ENCODE measurements around the gene ZNF516. TPM values are rescaled to one million over a fixed set of nuclear protein-coding genes. Genes with fewer than 3 reads are reported as not detected.
A peak's percentile ranks its signal among the peaks of the same experiment; 100 is the strongest.

Gene ZNF516
- total and polyA plus RNA-seq, 2 of the 13 experiments (the other 11 are each of a cell fraction or from before 2014, with no cell fraction given), result 16.6 to 18.7 TPM

GRCh38 chr18:76491776-76492668, 3.0 kb downstream of the ZNF516 start (continued):
- TF ChIP-seq SRY (CRISPR knock-in tag; IDR thresholded peaks at IDR 0.05) (no peak; the same call in 1 of the 2 replicates), ZNF598 (CRISPR knock-in tag; IDR thresholded peaks at IDR 0.05; ENCODE audit: borderline replicate concordance) (peak; percentile 18; the same call in 1 of the 2 replicates), ZBTB7B (CRISPR knock-in tag; IDR thresholded peaks at IDR 0.05) (peak; percentile 50; the same call in 1 of the 2 replicates), RFX5 (IDR thresholded peaks at IDR 0.05; ENCODE audit: low read depth, low read length) (no peak), ZNF431 (CRISPR knock-in tag; IDR thresholded peaks at IDR 0.05; ENCODE audit: borderline replicate concordance, low read depth) (no peak), ZNF263 (CRISPR knock-in tag; IDR thresholded peaks at IDR 0.05) (peak; percentile 88), SMARCC2 (IDR thresholded peaks at IDR 0.05) (no peak), ZNF678 (CRISPR knock-in tag; IDR thresholded peaks at IDR 0.05) (no peak; the same call in 1 of the 2 replicates), ZNF605 (CRISPR knock-in tag; IDR thresholded peaks at IDR 0.05) (no peak), HOXA9 (CRISPR knock-in tag; IDR thresholded peaks at IDR 0.05; ENCODE audit: borderline replicate concordance) (peak; percentile 26; the same call in 1 of the 2 replicates), CREM (IDR thresholded peaks at IDR 0.05) (no peak), CREM (CRISPR knock-in tag; IDR thresholded peaks at IDR 0.05) (no peak), IRF2 (CRISPR knock-in tag; IDR thresholded peaks at IDR 0.05) (no peak), ZNF382 (CRISPR knock-in tag; IDR thresholded peaks at IDR 0.05; ENCODE audit: borderline replicate concordance) (no peak), PHF21A (CRISPR knock-in tag; IDR thresholded peaks at IDR 0.05) (no peak), ZNF546 (CRISPR knock-in tag; conservative IDR thresholded peaks at IDR 0.05) (no peak), BORCS8-MEF2B (CRISPR knock-in tag; IDR thresholded peaks at IDR 0.05) (peak; percentile 39; the same call in 1 of the 2 replicates), ZNF562 (CRISPR knock-in tag; IDR thresholded peaks at IDR 0.05; ENCODE audit: borderline replicate concordance) (no peak), NR2C2 (CRISPR knock-in tag; IDR thresholded peaks at IDR 0.05; ENCODE audit: borderline replicate concordance) (no peak; the same call in 1 of the 2 replicates), MAFG (CRISPR knock-in tag; IDR thresholded peaks at IDR 0.05) (no peak), XBP1 (CRISPR knock-in tag; IDR thresholded peaks at IDR 0.05) (no peak), PAXIP1 (CRISPR knock-in tag; conservative IDR thresholded peaks at IDR 0.05) (0 out of 2 replicates have a peak, but pooled peaks have one; percentile 19), ZUFSP (CRISPR knock-in tag; IDR thresholded peaks at IDR 0.05; ENCODE audit: borderline replicate concordance) (no peak), NFIB (CRISPR knock-in tag; IDR thresholded peaks at IDR 0.05; ENCODE audit: borderline replicate concordance) (no peak), ZNF782 (CRISPR knock-in tag; IDR thresholded peaks at IDR 0.05; ENCODE audit: borderline replicate concordance) (no peak), KLF15 (CRISPR knock-in tag; IDR thresholded peaks at IDR 0.05; ENCODE audit: borderline replicate concordance) (no peak)
